Heart left ventricle (tissue), 16 donors: ENCODE data around the gene ARPC5L. TPM values are rescaled to one million over a fixed set of nuclear protein-coding genes. Genes with fewer than 3 reads are reported as not detected.
"Not testable (repeated sequence)": the region's sequence is repeated elsewhere in the genome, so short reads cannot be mapped to it uniquely, and the experiment has no call there.

Experiments used
- ATAC-seq, 4 donors: fragments of 200-7000 bp; cut with Tn5 transposase; one replicate each; pipeline ENCODE4 v1.9.1; 2020 to 2022; ENCODE audit warnings: moderate library complexity in 4 of 4, mild to moderate bottlenecking in 3 of 4, moderate number of reproducible peaks in 1 of 4
- DNase-seq, 5 donors: peaks; one replicate each; pipeline ENCODE4 v3.0.0-alpha.2; 2020
- H3K27ac ChIP-seq, 12 donors: fragments of 200-600 bp; sonication (generic) in 4 of 12; one replicate each; pipeline versions ENCODE4 v1.5.0 to v1.8.0; 2016 to 2022; ENCODE audit warnings: mild to moderate bottlenecking in 2 of 12
- H3K27me3 ChIP-seq, 9 donors: fragments of 200-600 bp; sonication (generic) in 2 of 9; one replicate each; pipeline versions ENCODE4 v1.5.1 to v1.8.0; 2016 to 2022; ENCODE audit warnings: mild to moderate bottlenecking in 3 of 9
- H3K36me3 ChIP-seq, 9 donors: fragments of 200-600 bp; sonication (generic) in 2 of 9; one replicate each; pipeline versions ENCODE4 v1.5.0 to v1.8.0; 2018 to 2022; ENCODE audit warnings: mild to moderate bottlenecking in 2 of 9
- H3K4me1 ChIP-seq, 12 donors: fragments of 200-600 bp; sonication (generic) in 4 of 12; one replicate each; pipeline versions ENCODE4 v1.5.0 to v1.8.0; 2016 to 2022; ENCODE audit warnings: mild to moderate bottlenecking in 3 of 12
- H3K4me3 ChIP-seq, 12 donors: fragments of 200-600 bp; sonication (generic) in 4 of 12; one replicate each; pipeline versions ENCODE4 v1.5.0 to v1.8.0; 2017 to 2022; ENCODE audit warnings: mild to moderate bottlenecking in 9 of 12, moderate library complexity in 4 of 12
- H3K9me3 ChIP-seq, 12 donors: fragments of 200-600 bp; sonication (generic) in 4 of 12; one replicate each; pipeline versions ENCODE4 v1.5.0 to v1.8.0; 2016 to 2022; ENCODE audit warnings: mild to moderate bottlenecking in 1 of 12
- CTCF ChIP-seq, 12 donors: fragments of 200-600 bp; sonication (generic) in 4 of 12; IDR thresholded peaks; one replicate each; pipeline versions ENCODE4 v1.5.0 to v1.8.0; 2018 to 2022; ENCODE audit warnings: antibody characterized with exemption in 12 of 12, mild to moderate bottlenecking in 5 of 12
- POLR2A ChIP-seq, 2 donors: fragments of 450-650 bp; IDR thresholded peaks; one replicate each; pipeline ENCODE4 v1.6.1; 2017; ENCODE audit warnings: antibody characterized with exemption in 2 of 2, mild to moderate bottlenecking in 2 of 2, moderate library complexity in 2 of 2
- WGBS, 4 donors: extraction: QIAGEN DNeasy Blood & Tissue Kit in 2 of 4; methylation state at CpG; one replicate each; pipeline versions ENCODE4 v1.1.5 to v1.1.7; 2013 to 2018; 5-methylcytosine and 5-hydroxymethylcytosine counted together
- intact Hi-C, 10 donors: fragments of 100-400 bp; cut with DNase I; formaldehyde crosslinking; loops; one replicate each; pipeline versions ENCODE4 v1.11.1 to v1.14.2; 2022
- polyA plus RNA-seq, 2 donors: library from polyadenylated mRNA; stranded (reverse); fragments of 200-250 nt; gene quantifications; one replicate each; pipeline ENCODE4 v1.2.3, GENCODE V29; 2013
- total RNA-seq, 9 donors: library from RNA; depleted of rRNA in 2 of 9; stranded (reverse); fragments of >200 nt in 2 of 9; fragmentation: NEBNext Ultra II Directional in 3 of 9; extraction: Animal tissue kit (Norgen Biotek cat#: 25700) in 3 of 9; gene quantifications; one replicate each; pipeline versions ENCODE4 v1.1.0 to v1.2.4, GENCODE V29; 2016 to 2023
- donor health status: ischemic (EF 13 %, LVEDD 7.1; RV severe dilation, severe dysfunction).
- donor health status: healthy with polysubstance abuse.
- donor health status: DM: no; HTN: yes; CAD: no.
- donor health status: DM: no; HTN: no; CAD: no.
- donor health status: ischemic (EF 25% LVEDD 6.9; RV normal size, moderate dysfunction).
- donor health status: ischemic (EF 25% LVEDD 5.7; RV mildly dilated, moderate dysfunction).
- donor health status: healthy.
- donor health status: DM: yes; HTN: yes; CAD: no.
- donor health status: ischemic (EF 35%, LVEDD 5.7; RV mildly dilated, moderate dysfunction).
- donor health status: nonischemic (EF 11% LVEDD 7.7; RV severe dilation, severe dysfunction).
- donor health status: DM: yes; HTN: yes; CAD: no.
- donor health status: PGD.
- donor health status: ischemic (EF 29% LVEDD 5.4; RV normal size, mild dysfunction).
- donor health status: nonischemic (EF 23%, LVEDD 6.1; RV moderate dilation, normal function).

Gene ARPC5L
- total and polyA plus RNA-seq, 11 donors = 27.0 to 102 (median 39.7) TPM

GRCh38 chr9:124843456-124844034 lies 18.4 kb upstream of the ARPC5L start:
- intact Hi-C loops = loop anchor here in 1 of 10 donors (5.0 kb wide), 1 partner anchor 61 kb away; no protein-coding TSS in a partner anchor
- 86 to 93% (median 88%) methylated on average over 10 to 11 of the region's 11 CpGs for WGBS, 4 donors
- peaks cover 0 to 14% (median 2%) of the 10 kb centered on the region in 12 donors for H3K4me1 ChIP-seq
- no peaks in the 10 kb centered on the region for H3K36me3 ChIP-seq
- ATAC-seq (no peak), DNase-seq (no peak)
- no peaks in the 10 kb centered on the region for H3K9me3 ChIP-seq
- no peaks in the 10 kb centered on the region for H3K27me3 ChIP-seq
- TF ChIP-seq CTCF (IDR thresholded peaks at IDR 0.05) = no peak
- no peak for TF ChIP-seq POLR2A (IDR thresholded peaks at IDR 0.05)
- no peak overlapping the region for H3K27ac ChIP-seq
- H3K4me3 ChIP-seq = no peak overlapping the region

- TF ChIP-seq POLR2A (IDR thresholded peaks at IDR 0.05) (no peak), CTCF (IDR thresholded peaks at IDR 0.05) (no peak)
- no peaks in the 10 kb centered on the region for H3K27me3 ChIP-seq
- WGBS, 4 donors = 60 to 67% (median 65%) methylated on average over 4 of the region's 4 CpGs
- no peak overlapping the region for H3K4me3 ChIP-seq
- H3K4me1 ChIP-seq = peaks cover 0 to 14% (median 2%) of the 10 kb centered on the region in 12 donors
- DNase-seq (no peak), ATAC-seq (no peak)
- no peak overlapping the region for H3K27ac ChIP-seq
- H3K36me3 ChIP-seq = no peaks in the 10 kb centered on the region
- no peaks in the 10 kb centered on the region for H3K9me3 ChIP-seq
- intact Hi-C loops = loop anchor here in 1 of 10 donors (5.0 kb wide), 1 partner anchor 62 kb away; no protein-coding TSS in a partner anchor
Observed at GRCh38 chr9:124844291-124844690, 17.6 kb upstream of the ARPC5L start.

GRCh38 chr9:124846467-124846866 lies 15.5 kb upstream of the ARPC5L start:
- H3K27ac ChIP-seq, intact Hi-C loops, H3K36me3 ChIP-seq, H3K27me3 ChIP-seq, H3K9me3 ChIP-seq, H3K4me3 ChIP-seq, ATAC-seq, DNase-seq: not testable (repeated sequence)
- peaks cover 0 to 19% (median 2%) of the 10 kb centered on the region in 12 donors for H3K4me1 ChIP-seq
- WGBS, 4 donors = 94 to 95% (median 95%) methylated on average over 9 of the region's 9 CpGs

- TF ChIP-seq CTCF (IDR thresholded peaks at IDR 0.05) = no peak
- no peak for TF ChIP-seq POLR2A (IDR thresholded peaks at IDR 0.05)
- Histone ChIP-seq H3K36me3 (no peaks in the 10 kb centered on the region), H3K9me3 (no peaks in the 10 kb centered on the region), H3K27me3 (no peaks in the 10 kb centered on the region), H3K27ac (no peak overlapping the region), H3K4me3 (no peak overlapping the region), H3K4me1 (peaks cover 0 to 24% (median 6%) of the 10 kb centered on the region in 12 donors)
- WGBS, 4 donors = 86 to 96% (median 92%) methylated on average over 6 of the region's 6 CpGs
- intact Hi-C loops = no loop called here
- no peak for DNase-seq
- no peak for ATAC-seq
Observed at GRCh38 chr9:124846969-124847368, 15.0 kb upstream of the ARPC5L start.
